Activated T-cell treated with anti-CD3 and anti-CD28 coated beads, Interleukin-2, amount 50 U/mL, for 24 hours (primary cell): ENCODE results near the gene PFKL.

Experiments used
- DNase-seq: peaks from one replicate; pipeline ENCODE4 v3.0.0-alpha.2; 2020
- H3K27ac Mint-ChIP-seq: 2 replicates; pipeline ENCODE4 v1.8.0; 2020; ENCODE audit warnings: mild to moderate bottlenecking, mixed read lengths
- H3K27me3 Mint-ChIP-seq: 2 replicates; pipeline ENCODE4 v1.8.0; 2020; ENCODE audit warnings: mixed read lengths
- H3K36me3 Mint-ChIP-seq: 2 replicates; pipeline ENCODE4 v1.8.0; 2020; ENCODE audit warnings: low read depth, mixed read lengths
- H3K4me1 Mint-ChIP-seq: 2 replicates; pipeline ENCODE4 v1.8.0; 2020; ENCODE audit warnings: low read depth, mixed read lengths
- H3K4me3 Mint-ChIP-seq: 2 replicates; pipeline ENCODE4 v1.8.0; 2020; ENCODE audit warnings: mild to moderate bottlenecking, moderate library complexity, mixed read lengths
- H3K9me3 Mint-ChIP-seq: 2 replicates; pipeline ENCODE4 v1.8.0; 2020; ENCODE audit warnings: mixed read lengths

PFKL gene

GRCh38 chr21:44286716-44287632, 12.9 kb upstream of the PFKL start:
- Mint-ChIP-seq H3K36me3 (no peaks in the 10 kb centered on the region), H3K4me3 (no peak overlapping the region), H3K27me3 (no peaks in the 10 kb centered on the region), H3K4me1 (no peaks in the 10 kb centered on the region), H3K9me3 (no peaks in the 10 kb centered on the region), H3K27ac (no peak overlapping the region)
- no peak for DNase-seq

- Mint-ChIP-seq H3K27ac (no peak overlapping the region), H3K9me3 (no peaks in the 10 kb centered on the region), H3K4me1 (peaks cover 1% of the 10 kb centered on the region), H3K27me3 (no peaks in the 10 kb centered on the region), H3K4me3 (no peak overlapping the region), H3K36me3 (no peaks in the 10 kb centered on the region)
- no peak for DNase-seq
Measured at GRCh38 chr21:44288251-44289110, 11.4 kb upstream of the PFKL start.

- H3K27ac Mint-ChIP-seq: no peak overlapping the region
- no peaks in the 10 kb centered on the region for H3K9me3 Mint-ChIP-seq
- peaks cover 3% of the 10 kb centered on the region for H3K4me1 Mint-ChIP-seq
- no peak overlapping the region for H3K4me3 Mint-ChIP-seq
- no peaks in the 10 kb centered on the region for H3K27me3 Mint-ChIP-seq
- no peaks in the 10 kb centered on the region for H3K36me3 Mint-ChIP-seq
- DNase-seq: no peak
Measured at GRCh38 chr21:44289381-44290010, 10.4 kb upstream of the PFKL start.

- Mint-ChIP-seq H3K27me3 (no peaks in the 10 kb centered on the region), H3K4me3 (no peak overlapping the region), H3K9me3 (no peaks in the 10 kb centered on the region), H3K36me3 (no peaks in the 10 kb centered on the region), H3K27ac (no peak overlapping the region), H3K4me1 (peaks cover 4% of the 10 kb centered on the region)
- no peak for DNase-seq
Measured at GRCh38 chr21:44290327-44291077, 9.4 kb upstream of the PFKL start.

GRCh38 chr21:44291078-44291935, 8.5 kb upstream of the PFKL start:
- Mint-ChIP-seq H3K27me3 (no peaks in the 10 kb centered on the region), H3K4me1 (peaks cover 4% of the 10 kb centered on the region), H3K36me3 (no peaks in the 10 kb centered on the region), H3K9me3 (no peaks in the 10 kb centered on the region), H3K27ac (no peak overlapping the region), H3K4me3 (no peak overlapping the region)
- DNase-seq: no peak

GRCh38 chr21:44291936-44292811, 7.7 kb upstream of the PFKL start:
- DNase-seq: no peak
- no peak overlapping the region for H3K27ac Mint-ChIP-seq
- H3K9me3 Mint-ChIP-seq: no peaks in the 10 kb centered on the region
- no peaks in the 10 kb centered on the region for H3K36me3 Mint-ChIP-seq
- H3K4me1 Mint-ChIP-seq: peaks cover 4% of the 10 kb centered on the region
- H3K4me3 Mint-ChIP-seq: no peak overlapping the region
- H3K27me3 Mint-ChIP-seq: no peaks in the 10 kb centered on the region

GRCh38 chr21:44292812-44293195, 7.0 kb upstream of the PFKL start:
- Mint-ChIP-seq H3K36me3 (no peaks in the 10 kb centered on the region), H3K4me3 (no peak overlapping the region), H3K9me3 (no peaks in the 10 kb centered on the region), H3K27ac (no peak overlapping the region), H3K27me3 (no peaks in the 10 kb centered on the region), H3K4me1 (peaks cover 10% of the 10 kb centered on the region)
- no peak for DNase-seq

GRCh38 chr21:44293551-44294231, 6.2 kb upstream of the PFKL start:
- DNase-seq: no peak
- Mint-ChIP-seq H3K27me3 (no peaks in the 10 kb centered on the region), H3K4me1 (peaks cover 19% of the 10 kb centered on the region)

GRCh38 chr21:44294391-44295162, 5.3 kb upstream of the PFKL start:
- Mint-ChIP-seq H3K27ac (no peak overlapping the region), H3K36me3 (no peaks in the 10 kb centered on the region), H3K9me3 (no peaks in the 10 kb centered on the region), H3K4me3 (no peak overlapping the region), H3K27me3 (no peaks in the 10 kb centered on the region), H3K4me1 (peaks cover 25% of the 10 kb centered on the region)
- no peak for DNase-seq

More at GRCh38 chr21:44293551-44294231, 6.2 kb upstream of the PFKL start:
- no peak overlapping the region for H3K27ac Mint-ChIP-seq
- H3K9me3 Mint-ChIP-seq: no peaks in the 10 kb centered on the region
- no peak overlapping the region for H3K4me3 Mint-ChIP-seq
- H3K36me3 Mint-ChIP-seq: no peaks in the 10 kb centered on the region

- H3K9me3 Mint-ChIP-seq: no peaks in the 10 kb centered on the region
- peak overlapping the region; percentile 59 for H3K27ac Mint-ChIP-seq
- no peaks in the 10 kb centered on the region for H3K27me3 Mint-ChIP-seq
- H3K4me1 Mint-ChIP-seq: peaks cover 25% of the 10 kb centered on the region
- H3K4me3 Mint-ChIP-seq: no peak overlapping the region
- DNase-seq: no peak
- H3K36me3 Mint-ChIP-seq: no peaks in the 10 kb centered on the region
Measured at GRCh38 chr21:44295163-44295573, 4.7 kb upstream of the PFKL start.

- Mint-ChIP-seq H3K9me3 (no peaks in the 10 kb centered on the region), H3K4me3 (no peak overlapping the region), H3K4me1 (peaks cover 25% of the 10 kb centered on the region), H3K27me3 (no peaks in the 10 kb centered on the region), H3K27ac (no peak overlapping the region), H3K36me3 (peaks cover under 1% of the 10 kb centered on the region)
- DNase-seq: no peak
Measured at GRCh38 chr21:44295646-44296045, 4.2 kb upstream of the PFKL start.

GRCh38 chr21:44296103-44296519, 3.7 kb upstream of the PFKL start:
- no peaks in the 10 kb centered on the region for H3K27me3 Mint-ChIP-seq
- H3K4me3 Mint-ChIP-seq: no peak overlapping the region
- H3K36me3 Mint-ChIP-seq: peaks cover 3% of the 10 kb centered on the region
- H3K27ac Mint-ChIP-seq: no peak overlapping the region
- no peak for DNase-seq
- H3K4me1 Mint-ChIP-seq: peaks cover 30% of the 10 kb centered on the region
- no peaks in the 10 kb centered on the region for H3K9me3 Mint-ChIP-seq
